SU-DHL-6 (cell line): Measurements from ENCODE around the gene RNF17.

ENCODE experiments used
- H2AFZ ChIP-seq: fragments of 200-600 bp; sonication (generic); 2 replicates; pipeline ENCODE4 v1.6.1; 2014; ENCODE audit warnings: low read depth, mild to moderate bottlenecking, moderate library complexity, mixed read lengths, antibody characterized with exemption, low read length; ENCODE audit not compliant: severe bottlenecking
- H3F3A ChIP-seq: fragments of 200-600 bp; shearing (Covaris generic); 2 replicates; pipeline ENCODE4 v1.6.0; 2016; ENCODE audit warnings: antibody characterized with exemption, mild to moderate bottlenecking; ENCODE audit not compliant: insufficient read depth
- H3K27ac ChIP-seq: fragments of 200-600 bp; sonication (generic); 2 replicates; pipeline ENCODE4 v1.5.1; 2016; ENCODE audit warnings: low read depth, mild to moderate bottlenecking, low read length, moderate library complexity, mixed read lengths
- H3K27me3 ChIP-seq: fragments of 200-600 bp; sonication (generic), shearing (Covaris generic); 2 replicates; pipeline ENCODE4 v1.6.0; 2014; ENCODE audit warnings: mild to moderate bottlenecking, low read length
- H3K36me3 ChIP-seq: fragments of 200-600 bp; sonication (generic); 2 replicates; pipeline ENCODE4 v1.6.1; 2014; ENCODE audit warnings: mild to moderate bottlenecking, low read length, mixed read lengths
- H3K4me2 ChIP-seq: fragments of 300-600, 200-600 bp; shearing (Covaris generic), sonication (generic); 2 replicates; pipeline ENCODE4 v1.6.0; 2014; ENCODE audit warnings: low read length, low read depth, mild to moderate bottlenecking; ENCODE audit not compliant: poor library complexity, severe bottlenecking
- H3K4me3 ChIP-seq: fragments of 200-600 bp; sonication (generic); 2 replicates; pipeline ENCODE4 v1.5.1; 2014; ENCODE audit warnings: antibody characterized with exemption, low read length, mild to moderate bottlenecking, mixed read lengths; ENCODE audit not compliant: insufficient read depth, poor library complexity, severe bottlenecking
- H3K79me2 ChIP-seq: fragments of 200-600 bp; sonication (generic); 2 replicates; pipeline ENCODE4 v1.6.1; 2014; ENCODE audit warnings: mild to moderate bottlenecking, low read length, moderate library complexity; ENCODE audit not compliant: insufficient read depth
- H3K9ac ChIP-seq: fragments of 200-600 bp; sonication (generic); 2 replicates; pipeline ENCODE4 v1.7.0; 2014; ENCODE audit warnings: mild to moderate bottlenecking, low read length
- H3K9me2 ChIP-seq: fragments of 200-600 bp; sonication (generic); replicated peaks from 2 replicates; pipeline ENCODE4 v1.6.1; 2014; ENCODE audit warnings: low read length; ENCODE audit not compliant: insufficient read depth
- H3K9me3 ChIP-seq: fragments of 200-600 bp; sonication (generic); 2 replicates; pipeline ENCODE4 v1.6.1; 2014; ENCODE audit warnings: low read length, mixed read lengths; ENCODE audit not compliant: insufficient read depth
- H4K20me1 ChIP-seq: fragments of 200-600 bp; sonication (generic); 2 replicates; pipeline ENCODE4 v1.6.1; 2014; ENCODE audit warnings: low read depth, mild to moderate bottlenecking, antibody characterized with exemption, low read length, moderate library complexity, mixed read lengths
- CTCF ChIP-seq: fragments of 200-600 bp; sonication (generic); IDR thresholded peaks from one replicate; pipeline ENCODE4 v1.5.1; 2017; ENCODE audit warnings: antibody characterized with exemption, mild to moderate bottlenecking, low read length, moderate library complexity; ENCODE audit not compliant: insufficient read depth, poor library complexity, severe bottlenecking
- EZH2phosphoT487 ChIP-seq: fragments of 200-600 bp; sonication (generic), shearing (Covaris generic); conservative IDR thresholded peaks from 2 replicates; pipeline ENCODE4 v1.6.1; 2018; ENCODE audit warnings: mild to moderate bottlenecking, antibody characterized with exemption, low read length, moderate library complexity, mixed read lengths

RNF17 gene

GRCh38 chr13:24741791-24742190 lies 22.2 kb upstream of the RNF17 start:
- Histone ChIP-seq H4K20me1 (no peaks in the 10 kb centered on the region), H3K27me3 (no peaks in the 10 kb centered on the region), H3K4me3 (no peak overlapping the region), H3F3A (no peaks in the 10 kb centered on the region), H3K9me2 (no peaks in the 10 kb centered on the region), H2AFZ (no peak overlapping the region), H3K4me2 (no peak overlapping the region), H3K79me2 (no peaks in the 10 kb centered on the region), H3K27ac (no peak overlapping the region), H3K9ac (no peak overlapping the region), H3K9me3 (no peaks in the 10 kb centered on the region), H3K36me3 (no peaks in the 10 kb centered on the region)
- TF ChIP-seq EZH2phosphoT487 (no peak), CTCF (no peak)

DNA sequence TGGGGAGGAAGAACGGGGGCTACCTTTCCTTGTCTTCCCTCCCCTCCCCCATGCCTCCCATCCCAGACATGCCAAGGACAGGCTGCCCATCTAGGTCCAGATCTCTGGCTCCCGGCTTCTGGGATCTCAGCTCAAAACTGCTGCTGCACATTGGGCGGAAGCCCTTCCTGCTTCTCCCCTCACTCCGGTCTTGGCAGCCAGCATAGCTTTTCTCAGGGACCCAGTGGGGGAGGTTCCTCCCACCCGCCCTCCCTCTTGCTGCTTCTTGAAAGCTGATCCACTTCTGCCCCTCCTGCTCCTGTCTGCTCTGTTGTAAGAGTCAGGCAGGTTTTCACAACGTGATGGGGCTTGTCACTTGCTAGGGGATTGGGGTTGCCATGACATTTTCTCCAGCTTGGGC lies 21.7 kb upstream of the RNF17 start:
- no peaks in the 10 kb centered on the region for H3K79me2 ChIP-seq
- no peak for TF ChIP-seq CTCF
- no peak for TF ChIP-seq EZH2phosphoT487
- no peak overlapping the region for H3K9ac ChIP-seq
- no peak overlapping the region for H3K27ac ChIP-seq
- no peaks in the 10 kb centered on the region for H3K9me2 ChIP-seq
- no peaks in the 10 kb centered on the region for H3K36me3 ChIP-seq
- H2AFZ ChIP-seq: no peak overlapping the region
- H3K27me3 ChIP-seq: no peaks in the 10 kb centered on the region
- no peaks in the 10 kb centered on the region for H3F3A ChIP-seq
- no peak overlapping the region for H3K4me2 ChIP-seq
- H3K9me3 ChIP-seq: no peaks in the 10 kb centered on the region
- no peaks in the 10 kb centered on the region for H4K20me1 ChIP-seq
- H3K4me3 ChIP-seq: no peak overlapping the region

- no peak overlapping the region for H3K4me2 ChIP-seq
- TF ChIP-seq EZH2phosphoT487 (no peak), CTCF (no peak)
Measured at GRCh38 chr13:24742977-24743376, 21.0 kb upstream of the RNF17 start.

DNA sequence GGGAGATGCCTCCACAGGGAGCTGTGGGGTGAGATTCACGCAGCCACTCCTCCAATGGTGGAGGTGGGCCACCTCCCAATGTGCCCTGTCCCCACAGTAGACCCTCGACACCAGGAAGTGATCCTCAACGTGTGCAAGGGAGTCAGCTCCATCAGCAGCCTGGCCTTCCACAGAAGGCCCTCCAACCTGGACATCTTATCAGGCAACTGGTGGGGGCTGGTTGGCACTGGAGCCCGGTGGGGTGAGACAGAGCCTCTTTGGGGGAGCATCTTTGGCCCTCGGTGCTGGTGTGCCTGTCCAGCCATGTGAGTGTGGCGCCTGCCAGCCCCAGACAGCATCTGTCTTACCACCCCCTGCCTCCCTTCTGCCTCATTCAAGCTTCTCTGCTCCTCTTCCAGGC lies 19.7 kb upstream of the RNF17 start:
- Histone ChIP-seq H4K20me1 (no peaks in the 10 kb centered on the region), H3K9ac (no peak overlapping the region), H3K4me3 (no peak overlapping the region), H3F3A (no peaks in the 10 kb centered on the region), H3K36me3 (no peaks in the 10 kb centered on the region), H2AFZ (no peak overlapping the region), H3K27ac (no peak overlapping the region), H3K4me2 (no peak overlapping the region), H3K79me2 (no peaks in the 10 kb centered on the region), H3K27me3 (no peaks in the 10 kb centered on the region), H3K9me2 (no peaks in the 10 kb centered on the region), H3K9me3 (no peaks in the 10 kb centered on the region)
- TF ChIP-seq CTCF: no peak
- TF ChIP-seq EZH2phosphoT487: no peak

More at GRCh38 chr13:24742977-24743376, 21.0 kb upstream of the RNF17 start:
- Histone ChIP-seq H3K9me3 (no peaks in the 10 kb centered on the region), H3K9ac (no peak overlapping the region), H3K9me2 (no peaks in the 10 kb centered on the region), H3K4me3 (no peak overlapping the region), H3K27me3 (no peaks in the 10 kb centered on the region), H3K36me3 (no peaks in the 10 kb centered on the region), H3F3A (no peaks in the 10 kb centered on the region), H3K79me2 (no peaks in the 10 kb centered on the region), H2AFZ (no peak overlapping the region), H4K20me1 (no peaks in the 10 kb centered on the region), H3K27ac (no peak overlapping the region)
